ENCODE data around the gene LAG3.

LAG3 gene

GRCh38 chr12:6773590-6774351 is 1.5 kb downstream of the LAG3 start:
- Mint-ChIP-seq H3K27ac (peak overlapping the region; percentile 96), H3K9me3 (no peaks in the 10 kb centered on the region), H3K4me3 (peak overlapping the region; percentile 96), H3K27me3 (peaks cover 17% of the 10 kb centered on the region), H3K4me1 (ENCODE audit: low read depth) (peaks cover 81% of the 10 kb centered on the region), H3K36me3 (ENCODE audit: low read depth) (peaks cover 60% of the 10 kb centered on the region)

DNA sequence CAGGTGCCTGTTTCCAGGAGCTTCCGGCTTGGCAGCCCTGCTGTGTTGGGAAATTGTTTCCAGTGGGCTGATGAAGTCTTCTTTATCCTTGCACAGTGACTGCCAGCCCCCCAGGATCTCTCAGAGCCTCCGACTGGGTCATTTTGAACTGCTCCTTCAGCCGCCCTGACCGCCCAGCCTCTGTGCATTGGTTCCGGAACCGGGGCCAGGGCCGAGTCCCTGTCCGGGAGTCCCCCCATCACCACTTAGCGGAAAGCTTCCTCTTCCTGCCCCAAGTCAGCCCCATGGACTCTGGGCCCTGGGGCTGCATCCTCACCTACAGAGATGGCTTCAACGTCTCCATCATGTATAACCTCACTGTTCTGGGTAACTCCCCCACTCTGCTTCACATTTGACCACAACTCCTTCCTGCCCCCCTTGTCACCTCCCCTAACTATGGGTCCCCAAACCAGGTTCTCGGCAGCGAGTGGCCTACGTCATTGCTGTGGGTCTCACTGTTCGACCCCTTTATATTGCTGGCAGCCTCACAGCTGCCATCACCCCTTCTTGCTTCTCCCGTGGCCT is 2.3 kb downstream of the LAG3 start:
- H3K27me3 Mint-ChIP-seq = peaks cover 11% of the 10 kb centered on the region

DNA sequence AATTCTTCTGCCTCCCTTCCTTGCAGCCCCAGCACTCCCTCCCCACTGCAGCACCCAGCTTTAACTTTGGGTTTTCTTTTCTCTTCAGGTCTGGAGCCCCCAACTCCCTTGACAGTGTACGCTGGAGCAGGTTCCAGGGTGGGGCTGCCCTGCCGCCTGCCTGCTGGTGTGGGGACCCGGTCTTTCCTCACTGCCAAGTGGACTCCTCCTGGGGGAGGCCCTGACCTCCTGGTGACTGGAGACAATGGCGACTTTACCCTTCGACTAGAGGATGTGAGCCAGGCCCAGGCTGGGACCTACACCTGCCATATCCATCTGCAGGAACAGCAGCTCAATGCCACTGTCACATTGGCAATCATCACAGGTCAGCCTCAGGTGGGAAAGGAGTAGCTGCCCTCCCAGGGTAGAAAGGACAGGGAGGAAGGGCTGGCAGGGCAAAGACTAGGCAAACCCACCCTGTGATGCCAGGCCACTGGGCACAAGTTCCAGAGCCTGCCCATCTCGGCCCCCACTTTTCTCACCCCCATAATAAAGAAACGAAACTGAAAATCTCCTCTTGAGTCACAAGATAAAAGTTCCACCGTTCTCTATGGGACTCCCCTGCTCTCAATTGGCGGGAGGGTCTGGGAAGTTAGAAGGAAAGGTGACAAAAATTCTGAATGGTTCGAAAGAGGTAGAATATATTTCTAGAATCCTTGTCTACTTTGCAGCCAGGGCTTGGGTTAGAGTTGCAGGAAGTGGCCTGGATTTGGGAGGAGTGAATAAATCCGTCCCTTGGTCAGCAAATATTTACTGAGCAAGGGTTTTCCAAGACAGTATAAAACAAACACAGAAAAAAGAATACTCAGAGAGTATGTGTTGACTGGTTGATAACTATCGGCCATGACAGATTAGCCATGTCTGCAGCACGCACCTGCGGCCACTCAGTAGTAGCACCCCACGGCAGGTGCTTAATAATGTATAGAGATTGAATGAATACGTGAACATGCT is 3.2 kb downstream of the LAG3 start:
- Mint-ChIP-seq H3K27ac (peak overlapping the region; percentile 96), H3K9me3 (no peaks in the 10 kb centered on the region), H3K4me1 (ENCODE audit: low read depth) (peaks cover 84% of the 10 kb centered on the region), H3K27me3 (peaks cover 11% of the 10 kb centered on the region), H3K36me3 (ENCODE audit: low read depth) (peaks cover 61% of the 10 kb centered on the region), H3K4me3 (peak overlapping the region; percentile 95)

More for the DNA sequence above, 2.3 kb downstream of the LAG3 start:
- Mint-ChIP-seq H3K27ac (peak overlapping the region; percentile 96), H3K4me1 (ENCODE audit: low read depth) (peaks cover 81% of the 10 kb centered on the region), H3K36me3 (ENCODE audit: low read depth) (peaks cover 61% of the 10 kb centered on the region), H3K4me3 (peak overlapping the region; percentile 95), H3K9me3 (no peaks in the 10 kb centered on the region)

GRCh38 chr12:6777386-6777785 is 5.1 kb downstream of the LAG3 start:
- H3K27me3 Mint-ChIP-seq = peaks cover 11% of the 10 kb centered on the region
- peaks cover 53% of the 10 kb centered on the region for H3K36me3 Mint-ChIP-seq (ENCODE audit: low read depth)

GRCh38 chr12:6778217-6778573 is 5.9 kb downstream of the LAG3 start:
- peak overlapping the region; percentile 77 for H3K4me3 Mint-ChIP-seq
- H3K27me3 Mint-ChIP-seq = peaks cover 11% of the 10 kb centered on the region
- H3K36me3 Mint-ChIP-seq (ENCODE audit: low read depth) = peaks cover 51% of the 10 kb centered on the region
- no peaks in the 10 kb centered on the region for H3K9me3 Mint-ChIP-seq
- peak overlapping the region; percentile 91 for H3K27ac Mint-ChIP-seq
- H3K4me1 Mint-ChIP-seq (ENCODE audit: low read depth) = peaks cover 91% of the 10 kb centered on the region

More at GRCh38 chr12:6777386-6777785, 5.1 kb downstream of the LAG3 start:
- H3K4me3 Mint-ChIP-seq = peak overlapping the region; percentile 77
- peaks cover 86% of the 10 kb centered on the region for H3K4me1 Mint-ChIP-seq (ENCODE audit: low read depth)
- H3K27ac Mint-ChIP-seq = peak overlapping the region; percentile 42
- no peaks in the 10 kb centered on the region for H3K9me3 Mint-ChIP-seq

- H3K36me3 Mint-ChIP-seq (ENCODE audit: low read depth) = peaks cover 49% of the 10 kb centered on the region
- peaks cover 11% of the 10 kb centered on the region for H3K27me3 Mint-ChIP-seq
- peak overlapping the region; percentile 91 for H3K27ac Mint-ChIP-seq
- peaks cover 96% of the 10 kb centered on the region for H3K4me1 Mint-ChIP-seq (ENCODE audit: low read depth)
- H3K4me3 Mint-ChIP-seq = peak overlapping the region; percentile 77
- no peaks in the 10 kb centered on the region for H3K9me3 Mint-ChIP-seq
Measured at GRCh38 chr12:6778574-6779550, 6.5 kb downstream of the LAG3 start.

- peaks cover 40% of the 10 kb centered on the region for H3K36me3 Mint-ChIP-seq (ENCODE audit: low read depth)
- H3K4me1 Mint-ChIP-seq (ENCODE audit: low read depth) = peaks cover 98% of the 10 kb centered on the region
- peaks cover 6% of the 10 kb centered on the region for H3K27me3 Mint-ChIP-seq
- no peaks in the 10 kb centered on the region for H3K9me3 Mint-ChIP-seq
- peak overlapping the region; percentile 91 for H3K27ac Mint-ChIP-seq
- H3K4me3 Mint-ChIP-seq = peak overlapping the region; percentile 77
Measured at GRCh38 chr12:6779708-6780432, 7.5 kb downstream of the LAG3 start.

DNA sequence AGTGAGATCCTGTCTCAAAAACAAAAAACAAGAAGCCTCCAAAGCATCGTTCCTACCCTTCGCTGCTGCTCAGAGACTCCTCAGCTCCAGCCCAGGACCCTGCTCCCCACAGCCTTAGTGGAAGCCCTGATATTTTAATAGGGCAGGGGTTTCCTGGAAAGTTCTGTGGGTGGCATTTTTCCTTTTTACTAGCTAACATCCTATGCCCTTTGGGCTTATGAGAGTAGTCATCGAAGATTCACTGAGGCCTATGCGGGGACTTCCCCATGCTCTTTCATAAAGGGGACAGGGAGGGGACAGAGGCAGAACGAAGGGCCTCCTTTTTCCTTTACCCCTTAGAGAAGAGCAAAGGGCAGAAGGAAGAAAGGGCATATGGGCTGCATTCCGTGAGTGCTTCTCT is 8.3 kb downstream of the LAG3 start:
- Mint-ChIP-seq H3K27ac (peak overlapping the region; percentile 91), H3K9me3 (no peaks in the 10 kb centered on the region), H3K4me1 (ENCODE audit: low read depth) (peaks cover 97% of the 10 kb centered on the region), H3K27me3 (peaks cover 6% of the 10 kb centered on the region), H3K36me3 (ENCODE audit: low read depth) (peaks cover 33% of the 10 kb centered on the region), H3K4me3 (peak overlapping the region; percentile 68)

- H3K27me3 Mint-ChIP-seq = no peaks in the 10 kb centered on the region
- H3K4me3 Mint-ChIP-seq = peak overlapping the region; percentile 40
- H3K4me1 Mint-ChIP-seq (ENCODE audit: low read depth) = peaks cover 94% of the 10 kb centered on the region
- no peaks in the 10 kb centered on the region for H3K9me3 Mint-ChIP-seq
- H3K27ac Mint-ChIP-seq = peak overlapping the region; percentile 21
- peaks cover 17% of the 10 kb centered on the region for H3K36me3 Mint-ChIP-seq (ENCODE audit: low read depth)
Measured at GRCh38 chr12:6782119-6782518, 9.8 kb downstream of the LAG3 start.

- H3K27me3 Mint-ChIP-seq = no peaks in the 10 kb centered on the region
- peaks cover 8% of the 10 kb centered on the region for H3K36me3 Mint-ChIP-seq (ENCODE audit: low read depth)
- H3K4me3 Mint-ChIP-seq = peak overlapping the region; percentile 40
- H3K27ac Mint-ChIP-seq = peak overlapping the region; percentile 72
- H3K9me3 Mint-ChIP-seq = no peaks in the 10 kb centered on the region
- peaks cover 88% of the 10 kb centered on the region for H3K4me1 Mint-ChIP-seq (ENCODE audit: low read depth)
Measured at GRCh38 chr12:6782850-6783566, 10.7 kb downstream of the LAG3 start.

DNA sequence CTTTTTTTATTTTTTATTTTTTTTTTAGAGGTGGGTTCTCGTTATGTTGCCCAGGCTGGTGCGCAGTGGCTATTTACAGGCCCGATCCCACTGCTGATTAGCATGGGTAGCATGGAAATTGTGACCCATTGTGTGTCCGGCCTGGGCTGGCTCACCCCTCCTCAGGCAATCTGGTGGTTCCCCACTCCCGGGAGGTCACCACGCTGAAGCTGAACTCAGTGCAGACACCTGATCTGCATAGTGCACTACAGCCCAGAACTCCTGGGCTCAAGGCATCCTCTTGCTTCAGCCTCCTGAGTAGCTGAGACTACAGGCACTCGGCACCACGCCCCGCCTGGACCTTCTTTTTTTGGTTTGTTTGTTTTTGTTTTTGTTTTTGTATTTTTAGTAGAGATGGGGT is 11.5 kb downstream of the LAG3 start:
- Mint-ChIP-seq H3K36me3 (ENCODE audit: low read depth) (peaks cover under 1% of the 10 kb centered on the region), H3K9me3 (no peaks in the 10 kb centered on the region), H3K4me3 (no peak overlapping the region), H3K27ac (peak overlapping the region; percentile 72), H3K4me1 (ENCODE audit: low read depth) (peaks cover 88% of the 10 kb centered on the region), H3K27me3 (peaks cover 3% of the 10 kb centered on the region)

DNA sequence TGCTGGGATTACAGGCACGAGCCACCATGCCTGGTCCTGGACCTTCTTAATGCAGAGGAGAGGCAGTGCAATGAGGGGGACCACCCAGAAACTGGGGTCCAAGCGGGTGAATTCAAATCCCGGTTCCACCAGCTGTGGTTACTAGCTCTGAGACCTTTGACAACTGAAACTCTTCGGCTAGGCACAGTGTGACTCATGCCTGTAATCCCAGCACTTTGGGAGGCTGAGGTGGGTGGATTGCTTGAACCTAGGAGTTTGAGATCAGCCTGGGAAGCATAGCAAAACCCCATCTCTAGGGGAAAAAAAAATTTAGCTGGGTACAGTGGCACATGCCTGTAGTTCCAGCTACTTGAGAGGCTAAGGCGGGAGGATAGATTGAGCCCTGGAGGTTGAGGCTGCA is 12.0 kb downstream of the LAG3 start:
- H3K9me3 Mint-ChIP-seq = no peaks in the 10 kb centered on the region
- no peaks in the 10 kb centered on the region for H3K36me3 Mint-ChIP-seq (ENCODE audit: low read depth)
- peaks cover 3% of the 10 kb centered on the region for H3K27me3 Mint-ChIP-seq
- peaks cover 88% of the 10 kb centered on the region for H3K4me1 Mint-ChIP-seq (ENCODE audit: low read depth)
- no peak overlapping the region for H3K27ac Mint-ChIP-seq
- H3K4me3 Mint-ChIP-seq = no peak overlapping the region

GRCh38 chr12:6784761-6785160 is 12.4 kb downstream of the LAG3 start:
- Mint-ChIP-seq H3K27me3 (peaks cover 3% of the 10 kb centered on the region), H3K4me3 (no peak overlapping the region), H3K4me1 (ENCODE audit: low read depth) (peaks cover 88% of the 10 kb centered on the region), H3K9me3 (no peaks in the 10 kb centered on the region), H3K36me3 (ENCODE audit: low read depth) (no peaks in the 10 kb centered on the region), H3K27ac (no peak overlapping the region)
